GM12878 (cell line): Measurements from ENCODE around the gene TTLL13. TPM values are rescaled to one million over a fixed set of nuclear protein-coding genes. Genes with fewer than 3 reads are reported as not detected.

Experiments used
- CBX5 ChIP-seq: sonication (generic); IDR thresholded peaks from 2 replicates; pipeline ENCODE4 v1.6.1; 2016; ENCODE audit warnings: low read depth, moderate library complexity, mild to moderate bottlenecking, inconsistent platforms
- ELK1 ChIP-seq: IDR thresholded peaks from 2 replicates; pipeline ENCODE4 v1.6.1; 2012; ENCODE audit warnings: low read depth, low read length, improper control_type of control experiment
- ESRRA ChIP-seq: IDR thresholded peaks from 2 replicates; pipeline ENCODE4 v1.6.1; 2012; ENCODE audit warnings: mild to moderate bottlenecking, low read length, improper control_type of control experiment
- FOXK2 ChIP-seq: fragments of 450-650 bp; IDR thresholded peaks from 2 replicates; pipeline ENCODE4 v1.6.1; 2017; ENCODE audit warnings: mild to moderate bottlenecking, moderate library complexity
- POLR2AphosphoS2 ChIP-seq: IDR thresholded peaks from 2 replicates; pipeline ENCODE4 v1.6.1; 2011; ENCODE audit warnings: low read depth, mild to moderate bottlenecking, low read length, improper control_type of control experiment, moderate library complexity
- POLR2AphosphoS5 ChIP-seq: IDR thresholded peaks from 2 replicates; pipeline ENCODE4 v1.6.1; 2011; ENCODE audit warnings: mild to moderate bottlenecking, low read length, inconsistent platforms
- RCOR1 ChIP-seq: conservative IDR thresholded peaks from 2 replicates; pipeline ENCODE4 v1.6.1; 2012; ENCODE audit warnings: low read depth, low read length, improper control_type of control experiment
- REST ChIP-seq: IDR thresholded peaks from 2 replicates; pipeline ENCODE4 v1.6.1; 2012; ENCODE audit warnings: mild to moderate bottlenecking, low read depth, low read length
- STAT1 ChIP-seq: fragments of 450-650 bp; conservative IDR thresholded peaks from 2 replicates; pipeline ENCODE4 v1.6.1; 2014; ENCODE audit warnings: antibody characterized with exemption, mild to moderate bottlenecking
- SUPT20H ChIP-seq: IDR thresholded peaks from 2 replicates; pipeline ENCODE4 v1.6.1; 2011; ENCODE audit warnings: low read depth, mild to moderate bottlenecking, low read length, moderate library complexity, borderline replicate concordance; ENCODE audit not compliant: control insufficient read depth
- USF2 ChIP-seq: IDR thresholded peaks from 2 replicates; pipeline ENCODE4 v1.6.1; 2011; ENCODE audit warnings: low read depth, low read length, improper control_type of control experiment, borderline replicate concordance
- YBX1 ChIP-seq: fragments of 450-650 bp; IDR thresholded peaks from 2 replicates; pipeline ENCODE4 v1.6.1; 2016; ENCODE audit warnings: antibody characterized with exemption
- ZBTB11 ChIP-seq: fragments of 450-650 bp; formaldehyde crosslinking; IDR thresholded peaks from 2 replicates; pipeline ENCODE4 v1.5.0; 2022; ENCODE audit warnings: mild to moderate bottlenecking, missing genetic modification characterization
- ZBTB33 ChIP-seq: fragments of 450-650 bp; IDR thresholded peaks from 2 replicates; pipeline ENCODE4 v1.6.1; 2017; ENCODE audit warnings: mild to moderate bottlenecking
- ZBTB40 ChIP-seq: fragments of 450-650 bp; IDR thresholded peaks from 2 replicates; pipeline ENCODE4 v1.6.1; 2016; ENCODE audit warnings: mild to moderate bottlenecking, moderate library complexity, borderline replicate concordance
- polyA plus RNA-seq, 11 experiments: library from polyadenylated mRNA; depleted of rRNA in 4 of 11; unstranded in 6 of 11; stranded (reverse) in 5 of 11; fragments of >200 nt; fragmentation: Nextera tagmentation in 4 of 11; fragmentation: Illumina TruSeq in 1 of 11; extraction: Ambion mirVana in 4 of 11; extraction: Trizol in 1 of 11; gene quantifications; 1 replicate in 1 of 11; 2 replicates in 10 of 11; pipeline versions ENCODE4 v1.2.1 to v1.2.3, GENCODE V29; 2011 to 2016; ENCODE audit warnings: inconsistent platforms in 2 of 11, missing spikeins in 2 of 11, low read depth in 1 of 11
- total RNA-seq, 4 experiments: library from RNA; depleted of rRNA in 3 of 4; stranded (reverse); fragments of >200 nt in 3 of 4; fragmentation: Illumina TruSeq in 1 of 4; extraction: Trizol in 1 of 4; gene quantifications; 2 replicates each; pipeline versions ENCODE4 v1.2.1 to v1.2.3, GENCODE V29; 2013 to 2021

The TTLL13 gene
- total and polyA plus RNA-seq, 10 of the 15 experiments (the other 5 are each of a cell fraction or from before 2014, with no cell fraction given): 0.03 to 0.32 (median 0.13) TPM; not detected in 1

GRCh38 chr15:90209591-90209990 is 39.8 kb upstream of the TTLL13 start (continued):
- no peak for TF ChIP-seq USF2
- TF ChIP-seq ESRRA: no peak
- no peak for TF ChIP-seq REST
- no peak for TF ChIP-seq RCOR1
- TF ChIP-seq STAT1: no peak
- TF ChIP-seq ZBTB33: no peak
- no peak for TF ChIP-seq ZBTB11 (CRISPR knock-in tag)
- no peak for TF ChIP-seq CBX5
- TF ChIP-seq SUPT20H: no peak
- TF ChIP-seq ZBTB40: no peak
- TF ChIP-seq POLR2AphosphoS2: no peak
- TF ChIP-seq ELK1: no peak
- TF ChIP-seq YBX1: no peak
- no peak for TF ChIP-seq FOXK2
- TF ChIP-seq POLR2AphosphoS5: no peak
